Hematopoietic multipotent progenitor cell treated with erythropoietin and hydrocortisone succinate and interleukin-3 and kit ligand, for 15 days (in vitro differentiated cells): ENCODE results near the gene ZBTB7A.
A peak's percentile ranks its signal among the peaks of the same experiment; 100 is the strongest.

Experiments used
- DNase-seq: peaks from one replicate; pipeline ENCODE4 v3.0.0-alpha.2; 2015; ENCODE audit warnings: low spot score

The ZBTB7A gene

DNA sequence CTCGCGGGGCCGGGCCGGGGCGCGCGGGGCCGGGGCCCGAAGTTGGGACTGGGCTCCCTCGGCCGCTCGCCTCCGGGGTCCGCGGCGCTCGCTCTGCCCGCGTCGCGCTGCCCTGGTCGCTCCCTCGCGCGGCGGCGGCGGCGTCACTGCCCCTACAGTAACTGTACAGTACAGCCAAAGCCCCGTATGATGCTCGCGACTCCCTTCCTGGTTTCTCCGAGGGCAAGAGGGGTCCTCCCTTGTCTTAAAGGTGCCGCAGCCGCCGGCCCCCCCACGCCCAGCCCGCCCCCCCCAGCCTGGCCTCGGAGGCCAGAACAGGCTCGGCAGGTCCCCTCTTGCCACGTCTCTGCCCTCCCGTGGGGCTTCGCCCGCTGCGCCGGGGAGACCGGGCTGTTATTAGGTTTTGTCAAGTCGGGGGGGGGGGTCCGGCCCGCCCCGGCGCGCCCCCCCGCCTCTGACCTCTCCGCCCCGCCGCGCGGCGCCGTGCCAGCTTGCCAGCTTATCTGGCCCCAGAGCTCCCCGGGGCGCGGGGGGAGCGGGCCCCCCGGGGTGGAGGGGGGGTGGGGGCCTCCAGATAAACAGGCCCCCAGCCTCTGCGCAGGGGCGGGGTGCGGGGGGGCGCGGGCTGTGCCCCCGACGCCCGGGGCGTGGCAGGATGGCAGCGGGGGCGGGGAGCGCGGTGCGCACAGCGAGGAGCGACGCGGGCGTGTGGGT is at the start of gene ZBTB7A:
ZBTB7A (minus strand) TSS at position 218 of the 714 bp plus-strand sequence. CDS start 11,667 bp downstream, outside the sequence.
- peak; percentile 95 for DNase-seq

GRCh38 chr19:4115818-4116385 is 49.2 kb upstream of the ZBTB7A start:
- DNase-seq: no peak

DNA sequence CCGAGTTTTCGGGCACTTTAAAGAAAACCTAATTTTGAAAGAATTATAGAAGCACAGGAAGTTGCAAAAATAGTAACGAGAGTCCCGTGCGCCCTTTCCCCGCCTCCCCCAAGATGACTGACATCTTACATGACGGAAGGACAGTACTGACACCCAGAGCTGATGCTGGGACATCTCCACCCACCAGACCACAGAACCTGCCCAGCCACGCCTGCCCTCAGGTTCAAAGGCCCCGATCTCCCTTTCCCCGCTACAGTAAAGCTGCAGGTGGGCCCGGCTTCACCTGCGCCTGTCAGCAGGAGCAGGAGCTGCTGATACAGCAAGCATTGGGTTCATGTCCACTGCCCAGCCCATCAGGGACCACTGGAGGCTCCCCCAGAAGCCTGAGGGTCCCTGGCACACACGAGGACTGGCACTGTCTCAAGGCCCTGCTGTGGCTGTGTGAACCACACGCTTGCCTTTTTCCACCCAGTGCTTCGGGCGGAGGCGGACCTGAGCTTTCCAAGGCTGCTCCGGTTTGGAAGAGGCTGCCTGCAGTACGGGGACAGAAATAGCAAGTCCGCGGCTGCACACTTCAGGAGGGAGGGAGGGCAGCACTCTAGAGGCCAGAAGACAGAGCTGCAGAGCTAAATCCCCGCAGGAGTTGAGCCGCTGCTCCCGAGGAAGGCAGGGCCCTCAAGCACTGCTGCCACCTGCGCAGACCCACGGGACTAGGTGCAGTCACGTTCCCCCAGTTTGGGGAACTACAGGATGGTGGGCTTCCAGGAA is 48.5 kb upstream of the ZBTB7A start:
- DNase-seq: no peak

- DNase-seq: no peak
Observed at GRCh38 chr19:4114181-4114580, 47.5 kb upstream of the ZBTB7A start.

- DNase-seq: no peak
Observed at GRCh38 chr19:4113398-4114088, 46.8 kb upstream of the ZBTB7A start.

DNA sequence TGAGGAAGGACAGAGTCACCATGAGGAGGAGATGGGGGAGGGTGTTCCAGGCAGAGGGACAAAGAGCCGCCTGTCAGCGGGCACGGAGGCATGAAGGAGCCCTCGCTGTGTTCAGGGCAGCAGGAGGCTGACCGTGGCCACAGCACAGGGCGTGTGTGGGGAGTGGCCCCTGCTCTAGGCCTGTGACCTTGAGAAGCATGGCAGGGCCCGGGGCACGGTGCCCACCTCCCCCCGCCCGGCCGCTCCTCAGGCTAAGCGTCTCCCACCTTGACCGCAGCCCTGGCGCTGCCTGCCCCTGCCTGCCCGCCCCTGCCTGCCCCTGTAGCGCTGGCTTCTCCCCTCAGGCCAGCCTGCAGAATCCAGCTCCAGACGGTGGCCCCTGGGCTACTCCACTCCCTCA is 45.7 kb upstream of the ZBTB7A start:
- no peak for DNase-seq

DNA sequence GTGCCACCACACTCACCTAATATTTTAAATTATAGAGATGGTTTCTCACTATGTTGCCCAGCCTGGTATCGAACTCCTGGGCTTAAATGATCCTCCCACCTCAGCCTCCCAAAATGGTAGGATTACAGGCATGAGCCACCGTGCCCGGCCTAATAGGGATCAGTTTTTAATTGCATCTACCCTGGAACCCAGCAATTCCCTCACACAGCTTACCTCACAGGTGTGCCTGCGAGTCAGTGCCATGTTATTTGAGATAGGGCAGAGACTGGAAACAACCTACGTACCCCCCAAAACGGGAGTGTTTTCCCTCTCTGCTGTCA is 42.9 kb upstream of the ZBTB7A start:
- no peak for DNase-seq

DNA sequence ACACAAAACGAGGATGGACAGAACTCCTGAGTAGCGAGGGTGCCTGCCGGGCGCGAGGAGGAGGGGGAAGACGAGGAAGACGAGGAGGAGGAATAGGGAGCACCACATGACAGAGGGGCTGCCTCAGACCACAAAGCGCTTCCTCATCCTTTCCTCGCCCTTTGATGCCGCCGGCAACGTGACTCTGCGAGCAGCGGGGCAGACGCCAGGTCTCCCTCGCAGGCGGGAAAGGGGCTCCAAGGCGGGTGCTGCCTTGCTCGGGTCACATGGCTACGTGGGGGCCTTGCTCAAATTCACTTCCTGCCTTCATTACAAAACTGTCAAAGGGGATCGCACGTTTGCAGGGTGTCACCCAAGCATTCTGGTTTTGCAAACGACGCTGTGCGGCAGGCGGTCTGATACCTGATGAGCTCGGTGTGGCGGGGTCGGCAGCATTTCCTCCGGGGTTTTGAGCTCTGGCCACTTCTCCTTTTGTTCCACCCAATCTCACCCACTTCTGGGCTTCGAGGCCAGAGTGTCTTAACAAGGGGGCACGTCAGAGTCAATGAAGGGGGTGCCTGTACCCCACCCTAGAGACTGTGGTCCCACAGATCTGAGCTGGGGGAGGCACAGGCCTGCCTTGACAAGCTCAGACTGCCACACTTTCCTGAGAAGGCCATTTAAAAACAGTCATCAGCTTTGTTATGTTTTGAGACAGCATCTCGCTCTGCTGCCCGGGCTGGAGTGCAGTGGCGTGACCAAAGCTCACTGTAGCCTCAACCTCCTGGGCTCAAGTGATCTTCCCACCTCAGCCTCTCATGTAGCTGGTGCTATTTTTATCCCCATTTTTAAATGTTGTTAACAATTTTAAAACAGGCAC is 42.3 kb upstream of the ZBTB7A start:
- no peak for DNase-seq

GRCh38 chr19:4103080-4103433 is 36.4 kb upstream of the ZBTB7A start:
- no peak for DNase-seq

- no peak for DNase-seq
Observed at GRCh38 chr19:4102339-4103079, 35.8 kb upstream of the ZBTB7A start.

DNA sequence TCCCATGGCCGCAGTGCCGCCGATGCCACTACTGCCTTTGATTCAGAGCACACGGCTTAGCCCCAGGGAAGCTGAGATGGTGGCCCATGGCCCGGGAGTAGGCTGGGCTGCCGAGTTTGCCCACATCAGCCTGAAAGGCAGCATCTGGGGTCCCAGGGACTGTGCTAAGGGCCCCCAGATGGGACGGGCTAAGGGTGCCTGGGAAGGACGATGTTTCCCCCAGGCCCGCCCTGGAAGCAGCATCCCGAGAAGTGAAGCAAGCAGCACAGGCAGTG is 34.7 kb upstream of the ZBTB7A start:
- no peak for DNase-seq

GRCh38 chr19:4100647-4101495 is 34.2 kb upstream of the ZBTB7A start:
- DNase-seq: no peak

DNA sequence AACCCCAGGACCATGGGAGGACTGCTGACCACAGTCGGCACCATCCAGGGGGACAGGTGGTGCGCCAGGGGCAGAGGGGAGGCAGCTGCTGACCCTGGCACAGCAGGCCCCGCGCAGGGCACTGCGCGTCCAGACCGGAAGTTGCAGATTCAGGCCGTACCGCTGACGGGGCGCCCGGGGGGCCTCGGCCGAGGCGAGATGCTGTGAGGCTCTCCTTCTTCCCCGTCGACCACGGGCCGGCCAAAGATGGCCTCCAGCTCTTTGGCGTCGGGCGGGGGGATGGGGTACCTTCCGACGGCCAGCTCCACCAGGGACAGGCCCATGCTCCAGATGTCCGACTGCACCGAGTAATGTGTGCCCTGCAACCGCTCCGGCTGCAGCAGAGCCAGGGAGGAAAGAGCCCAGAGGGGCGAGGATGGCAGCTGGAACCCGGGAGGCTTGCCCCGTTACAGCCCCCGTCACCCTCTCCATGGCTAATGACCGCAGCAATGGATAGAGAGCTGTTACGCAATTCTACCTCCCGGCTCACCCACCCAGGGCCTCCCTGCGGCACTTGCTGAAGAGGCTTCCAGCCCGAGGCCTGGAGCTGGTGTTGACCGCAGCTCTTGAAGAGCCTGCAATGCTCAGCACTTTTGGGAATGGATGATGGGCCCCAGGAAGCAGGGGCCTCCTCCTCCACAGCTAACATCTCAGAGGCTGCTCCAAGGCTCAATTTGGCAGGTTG is 32.5 kb upstream of the ZBTB7A start:
- DNase-seq: no peak

DNA sequence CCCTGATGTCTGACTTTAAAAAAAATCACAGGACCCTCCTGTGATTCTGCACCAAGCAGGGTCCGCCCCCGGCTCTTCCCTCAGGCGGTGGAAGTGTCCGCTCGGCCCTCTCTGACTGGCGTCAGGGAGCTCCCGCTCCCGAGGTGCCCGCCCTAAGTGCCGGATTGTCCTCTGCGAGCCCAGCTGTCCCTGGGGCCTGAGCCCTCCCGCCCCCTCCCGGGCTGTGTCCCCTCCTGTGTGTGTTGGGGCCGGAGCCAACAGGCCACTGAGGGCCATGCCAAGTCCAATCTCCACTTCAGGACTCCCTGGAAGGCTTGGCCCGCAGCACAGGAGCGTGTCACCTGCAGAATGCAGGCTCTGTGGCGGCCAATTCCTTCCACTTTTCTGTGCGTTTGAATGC is 31.8 kb upstream of the ZBTB7A start:
- DNase-seq: no peak

DNA sequence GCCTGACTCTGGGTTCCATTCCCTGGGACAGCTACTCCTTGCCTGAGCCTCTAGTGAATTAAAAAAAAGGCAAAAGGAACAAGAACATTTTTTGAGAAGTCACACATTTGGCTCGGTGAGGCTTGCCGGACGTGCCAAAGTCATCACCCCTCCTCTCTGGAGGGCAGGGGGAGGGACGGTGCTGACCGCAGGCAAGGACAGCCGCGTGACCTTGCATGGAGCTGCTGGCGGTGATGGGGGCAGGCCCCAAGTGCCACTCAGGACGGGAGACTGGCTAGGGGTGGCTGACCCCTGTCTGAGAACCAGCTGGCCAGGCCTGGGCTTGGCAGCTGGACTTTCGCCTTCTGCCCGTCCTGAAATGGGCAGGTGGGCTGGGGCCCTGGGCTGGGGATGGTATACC is 30.8 kb upstream of the ZBTB7A start:
- DNase-seq: no peak

- no peak for DNase-seq
Observed at GRCh38 chr19:4096049-4096892, 29.6 kb upstream of the ZBTB7A start.

- DNase-seq: no peak
Observed at GRCh38 chr19:4095488-4095844, 28.8 kb upstream of the ZBTB7A start.

DNA sequence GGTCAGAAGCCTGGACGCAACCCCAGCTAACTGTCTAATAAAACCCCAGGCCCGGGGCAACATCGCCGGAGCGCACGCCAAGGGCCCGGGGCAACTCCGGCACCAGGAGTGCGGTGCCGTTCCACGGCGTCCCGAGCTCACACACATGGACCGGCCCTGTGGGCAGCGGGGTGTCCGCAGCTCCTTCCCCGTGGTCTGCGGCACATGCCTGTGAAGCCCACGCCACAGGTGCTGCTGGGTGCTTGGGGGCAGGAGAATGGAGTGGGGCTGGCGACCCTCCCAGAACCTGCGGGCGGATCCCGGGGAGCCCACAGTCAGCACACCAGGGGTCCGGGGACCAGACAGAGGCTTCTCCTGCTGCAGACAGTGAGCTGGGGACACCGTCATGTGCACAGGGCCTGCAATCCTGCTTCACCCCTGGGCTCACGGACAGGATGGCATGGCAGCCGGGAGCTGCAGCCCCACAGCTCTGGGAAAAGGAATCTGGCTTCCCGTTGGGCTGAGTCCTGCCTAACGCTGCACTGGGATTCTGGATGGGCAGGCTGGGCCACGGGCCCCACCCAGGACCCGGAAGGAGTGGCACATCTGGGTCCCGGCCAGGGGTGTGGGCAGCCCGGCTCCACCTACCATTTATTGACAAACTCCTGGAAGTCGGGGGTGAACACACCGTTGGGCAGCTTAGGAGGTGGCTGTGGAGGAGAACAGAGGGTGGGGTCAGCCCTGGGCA is 28.2 kb upstream of the ZBTB7A start:
- no peak for DNase-seq
